Neuron (in vitro differentiated cells): ENCODE measurements around the gene ETFB.

Source experiments
- H2AFZ ChIP-seq: one replicate; pipeline ENCODE4 v1.6.1; 2013; ENCODE audit warnings: low read depth, mild to moderate bottlenecking, inconsistent platforms, low read length, moderate library complexity
- H3K27me3 ChIP-seq: one replicate; pipeline ENCODE4 v1.6.1; 2013; ENCODE audit warnings: low read length; ENCODE audit not compliant: insufficient read depth
- H3K36me3 ChIP-seq: one replicate; pipeline ENCODE4 v1.6.1; 2013; ENCODE audit warnings: low read length; ENCODE audit not compliant: insufficient read depth
- H3K4me1 ChIP-seq: one replicate; pipeline ENCODE4 v1.6.1; 2013; ENCODE audit warnings: low read length; ENCODE audit not compliant: insufficient read depth
- H3K4me3 ChIP-seq: 2 replicates; pipeline ENCODE4 v1.5.1; 2013; ENCODE audit warnings: mild to moderate bottlenecking, low read length, moderate library complexity
- H3K9me3 ChIP-seq: one replicate; pipeline ENCODE4 v1.6.1; 2013; ENCODE audit warnings: low read length

The ETFB gene

DNA sequence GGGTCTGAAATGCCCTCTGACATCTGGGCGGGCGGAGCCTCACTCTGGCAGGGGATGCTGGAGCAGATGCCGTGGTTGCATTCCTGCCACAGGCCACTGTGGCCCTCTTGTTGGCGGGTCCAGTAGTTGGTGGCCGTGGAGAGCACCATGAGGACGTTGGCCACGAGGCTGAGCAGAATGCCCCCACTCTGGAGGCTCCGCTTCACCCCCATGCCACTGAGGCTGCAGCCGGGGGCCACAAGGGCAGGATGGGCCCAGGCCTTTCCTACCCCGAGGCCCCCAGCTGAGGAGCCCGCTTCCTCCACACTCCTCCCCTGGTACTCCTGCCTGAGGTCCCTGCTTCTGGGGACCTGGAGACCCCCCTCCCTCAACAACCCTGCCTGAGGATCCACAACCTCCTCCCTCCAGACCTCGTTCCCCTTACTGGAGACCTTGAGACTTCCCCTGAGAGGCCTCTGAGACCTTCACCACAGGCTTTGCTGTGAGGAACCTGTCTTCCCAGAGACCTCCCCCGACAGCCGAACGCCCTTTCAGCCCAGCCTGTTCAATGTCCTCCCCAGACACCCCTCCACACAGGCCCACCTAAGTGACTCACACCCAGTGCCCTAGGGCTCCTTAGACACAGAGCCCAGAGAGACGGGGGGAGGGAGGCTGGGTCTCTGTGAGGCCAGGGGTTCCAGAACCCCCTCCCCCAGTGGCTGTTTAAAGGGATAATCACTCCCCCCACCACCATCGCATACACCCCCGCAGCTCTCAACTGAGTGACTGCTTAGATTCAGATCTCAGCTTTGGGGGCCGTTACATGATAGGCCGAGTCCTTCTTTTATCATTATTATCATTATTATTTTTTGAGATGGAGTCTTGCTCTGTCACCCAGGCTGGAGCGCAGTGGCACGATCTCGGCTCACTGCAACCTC is 2.4 kb upstream of the ETFB start, which contains the start of gene CLDND2:
CLDND2 (minus strand) TSS at position 638 of the 917 bp plus-strand sequence; CDS start at position 212, 426 bp downstream.
- peaks cover 7% of the 10 kb centered on the region for H3K27me3 ChIP-seq
- H3K4me3 ChIP-seq, result peak within 1 kb of the TSS; percentile 64
- H3K4me1 ChIP-seq, result peaks cover 17% of the 10 kb centered on the region
- H3K9me3 ChIP-seq, result no peaks in the 10 kb centered on the region
- no peaks in the 10 kb centered on the region for H3K36me3 ChIP-seq
- peak within 1 kb of the TSS; percentile 90 for H2AFZ ChIP-seq

DNA sequence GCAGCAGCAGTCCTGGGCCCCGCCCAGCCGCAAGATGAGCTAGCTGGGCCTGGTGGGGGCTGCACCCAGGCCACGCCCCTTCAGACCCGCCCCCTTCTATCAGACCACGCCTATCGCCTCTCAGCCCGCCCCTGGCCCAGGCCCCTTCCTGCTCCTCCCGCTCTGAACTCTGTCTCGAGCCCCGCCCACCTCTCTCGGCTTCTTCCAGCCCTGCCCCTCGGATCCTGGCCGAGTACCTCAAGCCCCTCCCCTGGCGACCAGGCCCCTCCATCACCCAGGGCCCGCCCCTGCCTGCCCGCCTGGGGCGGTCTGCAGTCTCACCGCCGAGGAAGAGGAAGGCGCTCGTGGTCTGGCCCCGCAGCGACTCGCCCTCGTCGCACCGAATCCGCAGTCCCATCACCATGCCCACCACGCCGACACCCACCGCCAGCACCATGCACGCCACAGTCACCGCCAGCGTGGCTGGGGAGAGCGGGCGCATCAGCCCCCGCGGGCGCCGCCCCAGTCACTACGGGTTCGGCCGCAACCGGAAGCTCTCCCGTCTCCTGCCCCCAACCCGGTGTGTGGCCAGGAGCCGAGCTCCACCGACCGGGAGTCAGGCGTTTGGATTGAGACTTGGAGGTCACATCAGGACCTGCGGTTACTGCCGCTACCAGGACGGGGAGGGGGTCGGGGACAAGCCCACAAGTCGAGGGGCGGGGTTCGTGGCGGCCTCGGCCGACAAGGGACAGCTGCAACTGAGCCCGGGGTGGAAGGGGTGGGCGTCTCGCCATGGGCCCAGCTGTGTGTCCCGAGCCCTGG is 1.6 kb upstream of the ETFB start:
- peaks cover 17% of the 10 kb centered on the region for H3K4me1 ChIP-seq
- no peaks in the 10 kb centered on the region for H3K36me3 ChIP-seq
- peak overlapping the region; percentile 64 for H3K4me3 ChIP-seq

DNA sequence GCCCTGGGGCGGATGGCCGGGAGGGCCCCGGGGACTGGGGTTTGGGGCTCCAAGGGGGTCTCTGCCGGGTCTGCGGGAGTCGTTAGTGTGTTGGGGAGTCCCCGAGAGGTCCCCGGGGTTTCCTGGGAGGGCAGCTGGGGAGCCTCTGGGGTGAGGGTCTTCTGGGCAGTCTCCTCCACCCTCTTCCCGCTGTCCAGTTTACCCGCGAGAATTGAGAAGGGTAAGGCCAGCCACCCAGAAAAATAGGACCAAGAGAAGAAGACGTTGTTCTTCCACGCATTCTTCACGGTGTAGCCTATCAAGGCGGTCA is 1.0 kb upstream of the ETFB start:
- peak overlapping the region; percentile 64 for H3K4me3 ChIP-seq
- H3K4me1 ChIP-seq, result peaks cover 17% of the 10 kb centered on the region
- H3K27me3 ChIP-seq, result peaks cover 4% of the 10 kb centered on the region
- no peaks in the 10 kb centered on the region for H3K36me3 ChIP-seq
- peak overlapping the region; percentile 0 for H2AFZ ChIP-seq
- H3K9me3 ChIP-seq, result no peaks in the 10 kb centered on the region

More for the DNA sequence above, 1.6 kb upstream of the ETFB start:
- Histone ChIP-seq H3K9me3 (no peaks in the 10 kb centered on the region), H2AFZ (peak overlapping the region; percentile 90), H3K27me3 (peaks cover 6% of the 10 kb centered on the region)

DNA sequence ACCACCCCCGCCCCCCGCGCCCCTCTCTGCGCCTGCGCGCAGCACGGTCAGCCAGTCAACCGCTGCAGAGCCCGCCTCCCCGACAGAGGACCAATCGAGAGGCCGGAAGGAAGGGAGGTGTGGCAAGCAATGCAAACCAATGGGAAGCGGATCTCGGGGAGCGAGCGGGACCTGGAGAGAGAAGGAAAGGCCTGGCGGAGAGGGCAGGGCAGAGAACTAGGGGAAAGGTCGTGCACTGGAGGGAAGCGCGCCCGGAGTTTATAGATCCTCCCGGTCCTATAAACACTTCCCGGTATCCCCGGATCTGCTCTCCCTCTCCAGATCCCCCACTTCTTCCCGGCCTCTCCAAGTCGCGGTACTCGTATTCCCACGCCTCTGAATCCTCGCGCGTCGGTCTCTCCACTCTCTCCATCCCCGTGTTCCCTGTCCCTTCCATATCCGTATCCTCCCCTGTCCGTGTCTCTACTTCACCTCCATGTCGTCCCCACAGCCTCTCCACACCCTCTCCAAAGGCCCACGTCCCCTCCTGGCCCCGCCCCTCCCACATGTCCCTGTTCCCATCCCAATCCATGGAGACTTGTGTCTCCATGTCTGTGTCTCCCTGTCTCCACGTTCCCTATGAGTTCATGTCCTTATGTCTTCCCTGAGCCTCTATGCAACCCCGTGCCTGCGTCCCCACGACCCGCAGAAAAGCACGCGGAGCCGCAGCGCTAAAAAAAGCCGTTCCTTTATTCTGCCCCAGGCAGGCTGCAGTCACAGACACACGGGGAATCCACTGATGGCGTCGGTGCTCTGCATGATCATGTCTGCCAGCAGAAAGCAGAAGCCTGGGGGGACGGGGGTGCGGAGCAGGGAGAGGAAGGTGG is 434 bp upstream of the ETFB start:
- Histone ChIP-seq H3K9me3 (no peaks in the 10 kb centered on the region), H3K4me3 (peak overlapping the region; percentile 64), H3K36me3 (no peaks in the 10 kb centered on the region), H3K27me3 (peaks cover 4% of the 10 kb centered on the region), H2AFZ (peak overlapping the region; percentile 0), H3K4me1 (peaks cover 17% of the 10 kb centered on the region)

DNA sequence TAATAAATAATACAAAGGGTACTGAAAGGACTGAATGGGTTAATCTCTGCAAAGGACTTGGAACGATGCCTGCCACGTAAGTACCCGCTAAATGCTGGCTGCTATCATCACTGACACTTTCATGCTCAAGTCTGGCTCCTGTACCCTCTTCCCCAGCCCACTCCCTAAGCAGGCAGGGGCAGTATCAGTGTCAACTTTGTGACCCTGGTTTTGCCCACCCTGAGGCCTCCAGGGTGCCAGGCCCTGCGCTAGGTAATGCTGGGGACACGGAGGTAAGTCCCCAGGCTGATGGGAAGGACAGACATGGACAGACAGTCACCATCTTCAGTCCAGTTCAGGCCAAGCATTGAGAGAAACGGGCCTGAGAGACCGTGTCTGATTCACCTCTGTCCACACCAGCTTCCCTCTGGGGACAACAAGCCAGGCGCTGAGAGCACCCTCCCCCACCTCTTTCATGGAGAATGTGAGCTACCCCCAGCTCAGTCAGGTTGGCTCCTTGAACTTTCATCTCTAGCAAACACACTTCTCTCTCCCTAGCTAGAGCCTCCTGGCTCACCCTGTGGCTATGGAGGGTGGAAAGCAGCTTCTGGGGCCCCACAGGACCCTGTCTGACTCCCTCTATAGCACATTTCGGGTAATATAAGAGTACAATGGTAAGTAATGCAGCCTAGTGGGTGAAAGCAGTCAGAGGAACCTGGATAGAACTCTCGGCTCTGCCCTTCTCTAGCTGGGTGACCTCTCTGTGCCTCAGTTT is 800 bp downstream of the ETFB start:
- no peaks in the 10 kb centered on the region for H3K36me3 ChIP-seq
- no peaks in the 10 kb centered on the region for H3K27me3 ChIP-seq
- H2AFZ ChIP-seq, result peak overlapping the region; percentile 83

DNA sequence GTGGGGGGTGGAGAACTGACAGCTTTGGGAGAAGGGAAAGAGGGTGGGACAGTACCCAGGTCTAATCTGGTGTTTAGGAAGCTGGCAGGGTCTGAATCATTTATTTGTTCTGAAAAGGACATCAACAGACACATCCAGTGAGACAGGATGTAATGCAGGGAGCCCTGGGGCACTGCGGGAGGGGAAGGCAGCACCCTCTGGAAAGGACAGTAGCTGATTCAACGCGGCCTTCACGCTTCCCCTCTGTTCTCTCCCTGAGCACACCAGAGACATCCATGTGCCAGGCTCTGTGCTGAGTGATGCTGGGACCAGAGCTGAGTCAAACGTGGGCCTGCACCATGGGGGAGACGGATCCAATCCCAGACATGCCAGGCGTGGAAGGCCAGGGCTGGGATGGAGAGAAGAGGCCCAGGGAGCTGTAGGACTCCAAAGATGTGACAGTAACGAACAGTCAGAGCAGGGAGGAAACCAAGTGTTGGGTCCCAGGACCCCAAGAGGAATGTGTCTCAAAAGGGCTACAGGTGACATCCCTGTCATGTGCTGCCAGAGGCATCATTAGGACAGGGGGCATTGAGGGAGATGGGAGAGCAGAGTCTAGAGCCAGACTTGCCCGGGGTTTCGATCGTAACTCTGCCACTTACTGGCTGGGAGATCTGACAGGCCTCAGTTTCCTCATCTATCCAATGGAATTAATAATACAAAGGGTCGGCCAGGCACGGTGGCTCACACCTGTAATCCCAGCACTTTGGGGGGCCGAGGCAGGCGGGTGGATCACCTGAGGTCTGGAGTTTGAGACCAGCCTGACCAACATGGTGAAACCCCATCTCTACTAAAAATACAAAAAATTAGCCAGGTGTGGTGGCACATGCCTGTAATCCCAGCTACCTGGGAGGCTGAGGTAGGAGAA is 1.7 kb downstream of the ETFB start:
- Histone ChIP-seq H2AFZ (no peak overlapping the region), H3K4me3 (no peak overlapping the region), H3K9me3 (no peaks in the 10 kb centered on the region), H3K4me1 (peaks cover 17% of the 10 kb centered on the region), H3K27me3 (no peaks in the 10 kb centered on the region), H3K36me3 (no peaks in the 10 kb centered on the region)

More for the DNA sequence above, 800 bp downstream of the ETFB start:
- Histone ChIP-seq H3K4me3 (peak overlapping the region; percentile 64), H3K4me1 (peaks cover 17% of the 10 kb centered on the region), H3K9me3 (no peaks in the 10 kb centered on the region)

DNA sequence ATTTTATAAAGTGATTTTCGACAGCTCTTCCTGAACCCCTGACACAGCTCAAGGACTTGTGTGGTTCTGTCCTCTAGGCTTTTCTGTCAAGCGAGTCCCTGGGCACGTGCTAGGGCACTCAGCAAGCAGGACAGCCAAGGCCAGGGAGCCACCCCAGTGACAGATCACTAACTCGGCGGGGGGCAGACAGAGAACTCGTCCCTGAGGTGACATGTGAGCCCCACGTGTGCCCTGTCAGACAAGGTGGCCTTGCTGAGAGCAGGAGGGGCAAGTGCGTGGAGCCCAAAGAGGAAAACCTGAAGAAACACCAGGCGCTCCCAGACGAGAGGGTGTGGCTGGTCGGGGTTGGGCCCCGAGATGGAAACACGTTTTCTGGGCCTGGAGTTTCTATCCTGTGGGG is 4.9 kb downstream of the ETFB start:
- no peaks in the 10 kb centered on the region for H3K36me3 ChIP-seq
- no peaks in the 10 kb centered on the region for H3K9me3 ChIP-seq
- no peaks in the 10 kb centered on the region for H3K27me3 ChIP-seq
- no peak overlapping the region for H2AFZ ChIP-seq
- peaks cover 10% of the 10 kb centered on the region for H3K4me1 ChIP-seq
- no peak overlapping the region for H3K4me3 ChIP-seq

DNA sequence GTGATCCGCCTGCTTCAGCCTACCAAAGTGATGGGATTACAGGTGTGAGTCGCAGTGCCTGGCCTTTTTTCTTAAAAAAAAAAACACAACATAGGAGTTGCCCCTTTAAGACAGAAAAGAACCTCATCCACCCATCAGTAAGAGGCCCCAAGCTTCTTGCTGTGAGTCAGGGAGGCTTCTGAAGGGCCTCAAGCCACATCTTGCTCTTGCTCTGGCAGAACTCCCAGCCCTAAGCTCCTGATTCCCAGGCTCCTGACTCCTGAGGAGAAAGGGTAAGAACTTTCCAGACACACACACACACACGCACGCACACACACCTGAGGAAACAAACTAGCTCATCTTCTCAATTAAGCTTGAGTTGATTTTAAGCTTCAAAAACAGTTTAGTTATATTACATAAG is 6.9 kb downstream of the ETFB start:
- no peaks in the 10 kb centered on the region for H3K36me3 ChIP-seq
- no peaks in the 10 kb centered on the region for H3K9me3 ChIP-seq
- no peak overlapping the region for H3K4me3 ChIP-seq
- no peaks in the 10 kb centered on the region for H3K27me3 ChIP-seq
- no peak overlapping the region for H2AFZ ChIP-seq
- H3K4me1 ChIP-seq, result peaks cover 3% of the 10 kb centered on the region

DNA sequence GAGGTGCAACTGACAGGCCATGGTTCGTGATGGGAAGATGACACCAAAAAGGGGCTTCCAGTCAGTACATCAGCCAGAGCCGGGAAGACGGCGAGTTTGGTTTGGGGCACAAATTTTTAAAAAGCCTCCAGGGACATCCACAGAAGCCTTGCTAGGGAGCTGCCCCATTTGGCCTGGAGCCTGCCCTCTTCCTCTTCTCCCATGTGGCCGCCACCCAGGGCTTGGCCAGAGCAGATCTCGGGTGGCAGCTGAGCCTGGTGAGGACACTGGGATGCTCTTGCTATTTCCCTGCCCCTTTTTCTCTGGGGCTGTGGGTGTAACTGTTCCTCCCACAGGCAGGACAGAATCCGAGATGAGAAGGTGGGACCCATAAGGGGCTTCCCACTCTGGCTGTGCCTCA is 8.2 kb downstream of the ETFB start:
- no peaks in the 10 kb centered on the region for H3K9me3 ChIP-seq
- peaks cover 8% of the 10 kb centered on the region for H3K4me1 ChIP-seq
- H3K27me3 ChIP-seq, result no peaks in the 10 kb centered on the region
- no peaks in the 10 kb centered on the region for H3K36me3 ChIP-seq
- H3K4me3 ChIP-seq, result no peak overlapping the region
- no peak overlapping the region for H2AFZ ChIP-seq

DNA sequence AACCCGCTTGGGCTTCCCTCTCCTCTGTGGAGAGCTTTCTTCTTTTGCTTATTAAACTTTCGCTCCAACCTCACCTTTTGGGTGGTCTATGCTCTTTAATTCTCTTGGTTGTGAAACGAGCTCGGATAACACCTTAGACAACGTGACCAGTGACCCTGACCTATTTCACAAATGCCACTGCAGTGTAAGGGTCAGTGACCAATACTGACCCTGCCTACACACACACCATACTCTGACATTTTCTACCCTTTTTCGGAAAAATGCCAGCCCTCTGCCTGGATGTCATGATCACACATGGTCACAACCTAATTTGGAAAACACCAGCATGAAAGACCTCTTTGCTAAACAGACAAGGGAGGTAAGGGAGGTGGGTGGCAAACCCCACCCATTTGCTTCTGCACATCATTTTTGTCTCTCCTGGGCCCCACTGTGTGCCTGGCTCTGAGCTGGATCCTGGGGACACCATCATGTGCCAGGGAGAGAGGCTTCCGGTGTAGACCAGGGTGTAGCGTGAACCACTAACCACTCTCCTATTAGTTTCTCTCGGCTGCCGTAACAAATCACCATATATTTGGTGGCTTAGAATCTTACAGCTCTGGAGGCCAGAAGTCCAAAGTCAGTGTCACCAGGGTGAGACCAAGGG is 9.9 kb downstream of the ETFB start:
- Histone ChIP-seq H3K27me3 (no peaks in the 10 kb centered on the region), H3K36me3 (peaks cover 6% of the 10 kb centered on the region), H3K4me1 (peaks cover 8% of the 10 kb centered on the region), H2AFZ (no peak overlapping the region), H3K9me3 (no peaks in the 10 kb centered on the region), H3K4me3 (no peak overlapping the region)

DNA sequence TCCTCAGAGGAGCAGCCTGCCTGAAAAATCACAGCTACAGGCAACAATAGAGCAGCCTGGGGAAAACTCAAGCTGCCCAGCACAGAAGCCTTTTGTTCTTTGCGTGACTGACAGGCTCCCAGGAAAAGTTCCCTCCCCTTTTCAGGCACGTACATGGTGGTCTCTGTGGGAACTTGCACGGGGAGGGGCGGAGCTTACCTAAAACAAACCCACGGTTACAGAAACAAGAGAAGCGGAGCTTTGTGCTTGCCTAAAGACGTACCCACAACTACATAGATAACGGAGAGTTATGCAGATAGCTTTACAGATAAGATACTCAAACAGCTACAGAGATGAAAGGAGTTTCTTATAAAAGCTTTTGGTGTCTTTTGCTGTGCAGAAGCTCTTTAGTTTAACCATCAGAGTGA is 11.4 kb downstream of the ETFB start:
- no peaks in the 10 kb centered on the region for H3K9me3 ChIP-seq
- peaks cover 12% of the 10 kb centered on the region for H3K36me3 ChIP-seq
- peak overlapping the region; percentile 52 for H2AFZ ChIP-seq
- H3K4me3 ChIP-seq, result peak overlapping the region; percentile 41
- no peaks in the 10 kb centered on the region for H3K27me3 ChIP-seq
- H3K4me1 ChIP-seq, result peaks cover 8% of the 10 kb centered on the region
